CD1c-positive myeloid dendritic cell (primary cell): ENCODE data around the gene TMF1.

Experiments
- DNase-seq: peaks from one replicate; pipeline ENCODE4 v3.0.0-alpha.2; 2016; ENCODE audit errors: extremely low spot score

TMF1 gene, protein sequence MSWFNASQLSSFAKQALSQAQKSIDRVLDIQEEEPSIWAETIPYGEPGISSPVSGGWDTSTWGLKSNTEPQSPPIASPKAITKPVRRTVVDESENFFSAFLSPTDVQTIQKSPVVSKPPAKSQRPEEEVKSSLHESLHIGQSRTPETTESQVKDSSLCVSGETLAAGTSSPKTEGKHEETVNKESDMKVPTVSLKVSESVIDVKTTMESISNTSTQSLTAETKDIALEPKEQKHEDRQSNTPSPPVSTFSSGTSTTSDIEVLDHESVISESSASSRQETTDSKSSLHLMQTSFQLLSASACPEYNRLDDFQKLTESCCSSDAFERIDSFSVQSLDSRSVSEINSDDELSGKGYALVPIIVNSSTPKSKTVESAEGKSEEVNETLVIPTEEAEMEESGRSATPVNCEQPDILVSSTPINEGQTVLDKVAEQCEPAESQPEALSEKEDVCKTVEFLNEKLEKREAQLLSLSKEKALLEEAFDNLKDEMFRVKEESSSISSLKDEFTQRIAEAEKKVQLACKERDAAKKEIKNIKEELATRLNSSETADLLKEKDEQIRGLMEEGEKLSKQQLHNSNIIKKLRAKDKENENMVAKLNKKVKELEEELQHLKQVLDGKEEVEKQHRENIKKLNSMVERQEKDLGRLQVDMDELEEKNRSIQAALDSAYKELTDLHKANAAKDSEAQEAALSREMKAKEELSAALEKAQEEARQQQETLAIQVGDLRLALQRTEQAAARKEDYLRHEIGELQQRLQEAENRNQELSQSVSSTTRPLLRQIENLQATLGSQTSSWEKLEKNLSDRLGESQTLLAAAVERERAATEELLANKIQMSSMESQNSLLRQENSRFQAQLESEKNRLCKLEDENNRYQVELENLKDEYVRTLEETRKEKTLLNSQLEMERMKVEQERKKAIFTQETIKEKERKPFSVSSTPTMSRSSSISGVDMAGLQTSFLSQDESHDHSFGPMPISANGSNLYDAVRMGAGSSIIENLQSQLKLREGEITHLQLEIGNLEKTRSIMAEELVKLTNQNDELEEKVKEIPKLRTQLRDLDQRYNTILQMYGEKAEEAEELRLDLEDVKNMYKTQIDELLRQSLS

DNA sequence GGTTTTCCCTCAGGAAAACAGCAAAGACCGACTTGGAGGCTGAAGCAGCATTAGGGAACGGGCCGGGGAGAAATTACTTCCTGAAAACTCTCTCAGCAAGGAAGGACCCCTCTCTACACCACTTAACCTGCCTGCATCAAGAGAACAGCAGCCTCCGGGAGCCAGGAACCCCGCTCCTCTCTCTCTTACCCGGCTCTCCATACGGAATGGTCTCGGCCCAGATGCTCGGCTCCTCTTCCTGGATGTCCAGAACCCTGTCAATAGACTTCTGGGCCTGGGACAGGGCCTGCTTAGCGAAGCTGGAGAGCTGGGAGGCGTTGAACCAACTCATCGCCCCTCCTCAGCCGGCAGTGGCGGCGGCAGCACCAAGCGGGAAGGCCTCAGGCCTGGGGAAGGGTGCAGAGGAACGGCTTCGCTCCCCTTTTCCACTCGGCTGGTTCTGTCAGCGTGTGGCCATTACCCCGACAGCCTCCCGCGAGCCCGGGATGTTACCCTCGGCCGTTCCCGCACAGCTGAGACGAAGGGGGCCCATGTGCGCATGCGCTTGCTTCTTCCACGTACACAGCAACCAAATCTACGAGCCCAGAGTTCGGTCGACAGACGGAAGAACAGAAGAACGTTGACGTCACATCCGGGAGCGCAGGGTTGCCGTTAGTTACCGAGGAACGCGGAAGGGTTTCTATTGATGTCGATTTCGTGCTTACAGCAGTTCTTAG is at the start of gene TMF1:
TSS of gene TMF1 (minus strand) at position 578 of the 716 bp plus-strand sequence. CDS start at position 331, 247 bp downstream.
- peak; percentile 100 for DNase-seq

GRCh38 chr3:69099576-69099975 is 47.4 kb upstream of the TMF1 start:
- DNase-seq = no peak

- no peak for DNase-seq
Observed at GRCh38 chr3:69097407-69098086, 45.4 kb upstream of the TMF1 start.

DNA sequence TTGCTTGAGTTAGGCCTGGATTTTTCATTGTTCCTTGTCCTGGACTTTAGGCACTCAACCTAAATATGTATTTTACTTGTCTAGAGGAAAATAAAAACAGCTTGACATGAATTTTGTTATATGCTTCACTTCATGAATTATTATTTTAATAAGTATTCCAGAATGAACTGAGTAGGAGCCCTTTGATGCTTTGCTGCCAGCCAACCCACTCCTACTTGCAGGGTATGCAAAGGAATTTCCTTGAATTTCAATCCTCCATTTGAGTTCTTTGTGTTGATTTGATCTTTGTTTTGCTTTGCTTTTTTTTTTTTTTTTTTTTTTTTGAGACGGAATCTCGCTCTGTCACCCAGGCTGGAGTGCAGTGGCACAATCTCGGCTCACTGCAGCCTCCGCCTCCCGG is 44.2 kb upstream of the TMF1 start:
- no peak for DNase-seq

GRCh38 chr3:69095636-69096035 is 43.5 kb upstream of the TMF1 start:
- DNase-seq = no peak

DNA sequence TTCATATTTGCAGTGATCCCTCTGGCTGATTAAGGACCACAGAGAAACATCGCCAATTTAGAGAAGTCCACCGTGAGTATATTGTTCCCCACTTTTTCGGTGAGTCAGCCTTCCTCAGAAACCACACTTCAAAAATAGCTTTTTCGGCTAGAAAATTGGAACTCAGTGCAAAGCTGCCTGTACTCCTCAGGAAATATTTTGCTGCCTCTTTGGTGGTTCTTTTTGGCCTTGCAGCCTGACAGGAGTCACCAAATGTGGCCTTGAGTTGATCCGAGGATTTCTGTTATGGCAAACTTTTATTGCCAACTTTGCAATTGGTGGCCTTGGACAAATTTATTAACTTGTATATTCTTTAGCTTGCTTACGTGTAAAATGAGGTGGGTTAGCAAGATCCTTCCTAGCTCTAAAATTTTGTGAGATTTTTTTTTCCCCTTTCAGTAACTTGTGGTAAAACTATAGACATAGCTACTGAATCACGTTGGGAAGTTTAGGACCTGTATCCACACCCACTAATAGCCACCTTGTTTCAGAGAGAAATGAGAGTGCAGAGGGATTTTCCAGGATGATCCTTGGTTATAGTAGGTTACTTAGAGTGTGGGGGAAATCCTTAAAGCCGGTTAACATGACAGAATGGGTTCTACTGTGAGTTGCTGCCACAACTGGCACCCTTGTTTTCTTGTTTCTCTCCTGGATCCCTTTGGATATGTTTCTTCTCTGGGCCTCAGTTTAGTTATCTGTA is 42.5 kb upstream of the TMF1 start:
- DNase-seq = peak; percentile 83

- DNase-seq = peak; percentile 81
Observed at GRCh38 chr3:69092030-69092516, 39.9 kb upstream of the TMF1 start.

- DNase-seq = no peak
Observed at GRCh38 chr3:69091389-69092029, 39.4 kb upstream of the TMF1 start.

DNA sequence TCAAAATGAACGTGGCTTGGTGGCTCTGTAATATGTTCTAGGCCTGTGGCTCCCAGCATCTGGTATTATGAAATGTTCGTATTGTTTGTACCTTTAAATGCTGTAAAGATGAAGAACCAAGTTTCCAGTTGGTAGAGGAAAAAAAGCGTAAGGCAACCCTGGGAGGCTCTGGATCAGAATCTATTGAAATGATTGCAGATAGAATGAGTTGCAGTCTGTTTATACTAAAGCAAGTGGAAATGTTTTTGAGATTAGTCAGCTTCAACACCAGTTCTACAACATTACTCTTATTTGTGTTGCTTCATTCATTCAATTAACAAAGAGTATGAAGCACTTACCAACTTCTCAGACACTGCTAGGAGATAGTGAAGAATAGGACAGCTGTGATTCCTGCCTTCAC is 37.9 kb upstream of the TMF1 start:
- DNase-seq = no peak

GRCh38 chr3:69088063-69088462 is 35.9 kb upstream of the TMF1 start:
- DNase-seq = peak; percentile 63

- no peak for DNase-seq
Observed at GRCh38 chr3:69087030-69087791, 35.1 kb upstream of the TMF1 start.

GRCh38 chr3:69085833-69086722 is 33.9 kb upstream of the TMF1 start:
- peak; percentile 63 for DNase-seq

DNA sequence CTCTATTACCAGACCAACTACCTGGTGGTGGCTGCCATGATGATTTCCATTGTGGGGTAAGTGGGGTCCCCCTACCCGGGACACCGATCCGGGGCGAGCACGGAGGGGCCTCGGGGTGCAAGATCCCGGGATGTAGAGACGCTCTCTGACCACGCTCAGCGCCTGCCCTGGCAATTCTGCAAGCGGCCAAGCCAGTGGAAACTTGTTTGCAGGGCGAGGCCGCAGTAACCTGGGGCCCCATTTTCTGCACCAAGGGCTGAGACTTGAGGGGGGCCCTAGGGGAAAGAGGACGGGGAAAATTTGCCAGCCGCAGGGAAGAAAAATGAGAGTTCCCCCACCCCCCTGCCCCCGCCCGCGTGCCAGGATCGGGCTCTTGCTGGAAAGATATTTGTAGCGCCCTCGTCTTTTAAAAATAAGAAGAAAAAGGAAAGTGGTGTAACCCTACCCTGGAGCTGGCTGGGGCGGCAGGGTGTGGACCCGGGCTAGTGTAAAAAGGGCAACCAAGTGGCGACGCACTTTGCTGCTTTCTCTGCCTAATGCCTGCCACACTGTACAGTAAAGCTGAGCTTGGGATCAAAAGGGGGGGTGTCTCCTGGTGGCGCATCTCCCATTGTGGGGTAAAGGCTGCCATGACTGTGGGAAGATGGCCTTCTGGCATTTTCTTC is 33.2 kb upstream of the TMF1 start:
- DNase-seq = peak; percentile 24

- DNase-seq = peak; percentile 97
Observed at GRCh38 chr3:69084326-69085167, 32.4 kb upstream of the TMF1 start, which contains the start of gene ARL6IP5. Gene ARL6IP5 (plus strand): TSS chr3:69084937. CDS start chr3:69085048, 111 bp downstream.

DNA sequence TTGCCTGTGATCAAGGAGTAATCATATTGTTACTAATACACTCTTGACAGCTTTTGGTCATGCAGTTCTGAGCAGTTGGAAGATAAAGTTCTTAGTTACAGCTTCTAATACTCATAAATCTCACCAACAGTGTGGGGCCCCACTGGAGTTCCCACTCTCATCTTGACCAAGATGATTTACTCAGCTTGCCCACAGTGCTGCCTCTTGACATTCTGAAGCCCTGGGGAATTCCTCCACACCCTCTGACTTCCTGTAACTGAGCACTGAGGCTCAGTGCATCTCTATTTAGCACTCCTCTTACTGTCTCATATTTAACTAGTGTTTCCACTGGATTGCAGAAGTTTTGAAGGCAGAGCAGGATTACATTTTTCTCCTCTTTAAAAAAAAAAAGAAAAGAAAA is 30.7 kb upstream of the TMF1 start:
- DNase-seq = peak; percentile 82

DNA sequence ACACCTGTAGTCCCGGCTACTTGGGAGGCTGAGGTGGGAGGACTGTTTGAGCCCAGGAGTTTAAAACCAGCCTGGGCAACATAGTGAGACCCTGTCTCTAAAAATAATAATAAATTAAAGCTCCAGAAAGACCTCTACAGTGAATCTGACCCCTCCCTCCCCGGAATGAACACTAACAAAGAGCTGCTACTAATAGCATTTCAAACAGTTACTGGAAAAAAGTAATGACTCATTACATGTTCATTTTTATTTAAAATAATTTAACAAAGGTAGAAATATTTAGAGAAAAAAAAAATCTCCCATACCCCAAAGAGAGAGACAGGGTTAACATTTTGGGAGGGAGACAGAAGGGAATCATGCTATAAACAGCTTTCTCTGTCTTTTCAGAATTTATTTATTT is 30.2 kb upstream of the TMF1 start:
- DNase-seq = no peak
